ENCODE data around the gene NUDT16L1. TPM values are rescaled to one million over a fixed set of nuclear protein-coding genes. Genes with fewer than 3 reads are reported as not detected.
"Not testable (repeated sequence)": the region's sequence is repeated elsewhere in the genome, so short reads cannot be mapped to it uniquely, and the experiment has no call there.

The NUDT16L1 gene
- total RNA-seq, 1 donor from 2014 or later, result 36.8 TPM

GRCh38 chr16:4734063-4734729 is 40.8 kb downstream of the NUDT16L1 start, which contains the start of the genes ANKS3 and DNAAF8:
ANKS3 (minus strand) TSS chr16:4734271; CDS start chr16:4730149, 4,122 bp downstream.
DNAAF8 (plus strand) TSS chr16:4734537; CDS start chr16:4736515, 1,978 bp downstream.
- H3K4me3 Mint-ChIP-seq, result peak within 1 kb of the TSS; percentile 99
- H3K4me1 Mint-ChIP-seq, result peaks cover 22% of the 10 kb centered on the region
- peak within 1 kb of the TSS; percentile 90 for H3K27ac Mint-ChIP-seq (ENCODE audit: unreplicated experiment)
- no peaks in the 10 kb centered on the region for H3K36me3 Mint-ChIP-seq (ENCODE audit: low read depth)
- H3K9me3 Mint-ChIP-seq, result no peaks in the 10 kb centered on the region
- H3K27me3 Mint-ChIP-seq (ENCODE audit: low read depth), result no peaks in the 10 kb centered on the region
- peak; percentile 83 for DNase-seq (ENCODE audit: low read depth, low spot score)
- TF ChIP-seq CTCF (conservative IDR thresholded peaks at IDR 0.05), result no peak

GRCh38 chr16:4734730-4735535 is 41.6 kb downstream of the NUDT16L1 start:
- Mint-ChIP-seq H3K27me3 (ENCODE audit: low read depth) (no peaks in the 10 kb centered on the region), H3K27ac (ENCODE audit: unreplicated experiment) (peak overlapping the region; percentile 90), H3K36me3 (ENCODE audit: low read depth) (no peaks in the 10 kb centered on the region), H3K4me1 (peaks cover 22% of the 10 kb centered on the region), H3K9me3 (no peaks in the 10 kb centered on the region), H3K4me3 (peak overlapping the region; percentile 99)
- DNase-seq (ENCODE audit: low read depth, low spot score), result peak; percentile 88
- TF ChIP-seq CTCF (conservative IDR thresholded peaks at IDR 0.05), result no peak

- Mint-ChIP-seq H3K9me3 (no peaks in the 10 kb centered on the region), H3K4me1 (peaks cover 22% of the 10 kb centered on the region), H3K27me3 (ENCODE audit: low read depth) (no peaks in the 10 kb centered on the region), H3K36me3 (ENCODE audit: low read depth) (no peaks in the 10 kb centered on the region), H3K27ac (ENCODE audit: unreplicated experiment) (no peak overlapping the region), H3K4me3 (peak overlapping the region; percentile 76)
- TF ChIP-seq CTCF (conservative IDR thresholded peaks at IDR 0.05), result no peak
- DNase-seq (ENCODE audit: low read depth, low spot score), result no peak
Measured at GRCh38 chr16:4736546-4736945, 43.2 kb downstream of the NUDT16L1 start.

GRCh38 chr16:4737545-4737944 is 44.2 kb downstream of the NUDT16L1 start:
- DNase-seq (ENCODE audit: low read depth, low spot score), result no peak
- no peak for TF ChIP-seq CTCF (conservative IDR thresholded peaks at IDR 0.05)
- Mint-ChIP-seq H3K27me3 (ENCODE audit: low read depth) (peaks cover 2% of the 10 kb centered on the region), H3K4me3 (no peak overlapping the region), H3K9me3 (no peaks in the 10 kb centered on the region), H3K36me3 (ENCODE audit: low read depth) (no peaks in the 10 kb centered on the region), H3K27ac (ENCODE audit: unreplicated experiment) (no peak overlapping the region), H3K4me1 (peaks cover 21% of the 10 kb centered on the region)

GRCh38 chr16:4738370-4738769 is 45.0 kb downstream of the NUDT16L1 start:
- not testable (repeated sequence) for H3K36me3 Mint-ChIP-seq (ENCODE audit: low read depth); DNase-seq (ENCODE audit: low read depth, low spot score); H3K9me3 Mint-ChIP-seq; H3K27me3 Mint-ChIP-seq (ENCODE audit: low read depth)
- Mint-ChIP-seq H3K27ac (ENCODE audit: unreplicated experiment) (peak overlapping the region; percentile 96), H3K4me3 (peak overlapping the region; percentile 35), H3K4me1 (peaks cover 15% of the 10 kb centered on the region)
